Retina (tissue), 1 donor: ENCODE data around the gene NCCRP1.
A peak's percentile ranks its signal among the peaks of the same experiment; 100 is the strongest.
"Not testable (repeated sequence)": the region's sequence is repeated elsewhere in the genome, so short reads cannot be mapped to it uniquely, and the experiment has no call there.

Source experiments
- DNase-seq: peaks from one replicate; pipeline ENCODE4 v3.0.0-alpha.2; 2016

NCCRP1 gene

GRCh38 chr19:39211731-39212374 lies 15.1 kb downstream of the NCCRP1 start:
- DNase-seq = no peak

- DNase-seq = no peak
Observed at GRCh38 chr19:39212375-39212742, 15.6 kb downstream of the NCCRP1 start.

DNA sequence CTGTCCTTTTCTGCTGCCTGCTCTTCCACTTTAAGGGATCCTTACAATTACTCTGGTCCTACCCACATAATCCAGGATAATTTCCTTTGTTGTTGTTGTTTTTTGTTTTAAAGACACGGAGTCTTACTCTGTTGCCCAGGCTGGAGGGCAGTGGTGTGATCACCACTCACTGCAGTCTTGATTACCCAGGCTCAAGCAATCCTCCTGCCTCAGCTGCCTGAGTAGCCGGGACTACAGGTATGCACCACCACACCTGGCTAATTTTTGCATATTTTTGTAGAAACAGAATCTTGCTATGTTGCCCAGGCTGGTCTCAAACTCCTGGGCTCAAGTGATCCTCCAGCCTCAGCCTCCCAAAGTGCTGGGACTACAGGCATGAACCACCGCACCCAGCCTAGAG lies 18.6 kb downstream of the NCCRP1 start:
- DNase-seq = not testable (repeated sequence)

- DNase-seq = no peak
Observed at GRCh38 chr19:39217094-39217493, 20.3 kb downstream of the NCCRP1 start.

- DNase-seq = no peak
Observed at GRCh38 chr19:39218230-39219007, 21.7 kb downstream of the NCCRP1 start.

- DNase-seq = not testable (repeated sequence)
Observed at GRCh38 chr19:39219108-39219507, 22.3 kb downstream of the NCCRP1 start.

- DNase-seq = no peak
Observed at GRCh38 chr19:39223703-39224279, 27.0 kb downstream of the NCCRP1 start.

- no peak for DNase-seq
Observed at GRCh38 chr19:39224910-39225309, 28.1 kb downstream of the NCCRP1 start.

DNA sequence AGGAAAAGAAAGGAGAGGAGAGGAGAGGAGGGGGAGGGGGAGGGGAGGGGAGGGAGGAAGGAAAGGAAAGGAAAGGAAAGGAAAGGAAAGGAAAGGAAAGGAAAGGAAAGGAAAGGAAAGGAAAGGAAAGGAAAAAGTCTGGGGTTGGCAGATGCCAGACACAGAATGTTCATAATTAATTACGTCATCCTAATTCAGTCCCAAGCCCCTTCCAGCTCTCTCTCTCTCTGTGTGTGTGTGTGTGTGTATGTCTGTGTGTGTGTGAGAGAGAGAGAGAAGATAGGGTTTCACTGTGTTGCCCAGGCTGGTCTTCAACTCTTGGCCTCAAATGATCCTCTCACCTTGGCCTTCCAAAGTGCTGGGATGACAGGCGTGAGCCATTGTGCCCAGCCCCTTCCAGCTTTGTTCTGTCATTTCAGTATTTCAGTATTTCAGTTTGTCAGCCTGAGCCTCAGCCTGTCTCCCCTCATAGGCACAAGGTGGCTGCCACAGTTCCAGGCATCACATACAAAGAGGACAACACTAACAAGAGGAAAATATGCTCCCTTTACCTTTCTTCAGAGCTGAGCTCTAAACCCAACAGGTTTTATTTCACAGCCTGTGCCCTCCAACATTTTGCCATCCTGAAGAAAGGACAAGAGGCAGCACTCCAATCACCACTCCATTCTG lies 33.5 kb downstream of the NCCRP1 start:
- no peak for DNase-seq

- DNase-seq = no peak
Observed at GRCh38 chr19:39232708-39233107, 35.9 kb downstream of the NCCRP1 start.

GRCh38 chr19:39236527-39236926 lies 39.8 kb downstream of the NCCRP1 start:
- DNase-seq = no peak

DNA sequence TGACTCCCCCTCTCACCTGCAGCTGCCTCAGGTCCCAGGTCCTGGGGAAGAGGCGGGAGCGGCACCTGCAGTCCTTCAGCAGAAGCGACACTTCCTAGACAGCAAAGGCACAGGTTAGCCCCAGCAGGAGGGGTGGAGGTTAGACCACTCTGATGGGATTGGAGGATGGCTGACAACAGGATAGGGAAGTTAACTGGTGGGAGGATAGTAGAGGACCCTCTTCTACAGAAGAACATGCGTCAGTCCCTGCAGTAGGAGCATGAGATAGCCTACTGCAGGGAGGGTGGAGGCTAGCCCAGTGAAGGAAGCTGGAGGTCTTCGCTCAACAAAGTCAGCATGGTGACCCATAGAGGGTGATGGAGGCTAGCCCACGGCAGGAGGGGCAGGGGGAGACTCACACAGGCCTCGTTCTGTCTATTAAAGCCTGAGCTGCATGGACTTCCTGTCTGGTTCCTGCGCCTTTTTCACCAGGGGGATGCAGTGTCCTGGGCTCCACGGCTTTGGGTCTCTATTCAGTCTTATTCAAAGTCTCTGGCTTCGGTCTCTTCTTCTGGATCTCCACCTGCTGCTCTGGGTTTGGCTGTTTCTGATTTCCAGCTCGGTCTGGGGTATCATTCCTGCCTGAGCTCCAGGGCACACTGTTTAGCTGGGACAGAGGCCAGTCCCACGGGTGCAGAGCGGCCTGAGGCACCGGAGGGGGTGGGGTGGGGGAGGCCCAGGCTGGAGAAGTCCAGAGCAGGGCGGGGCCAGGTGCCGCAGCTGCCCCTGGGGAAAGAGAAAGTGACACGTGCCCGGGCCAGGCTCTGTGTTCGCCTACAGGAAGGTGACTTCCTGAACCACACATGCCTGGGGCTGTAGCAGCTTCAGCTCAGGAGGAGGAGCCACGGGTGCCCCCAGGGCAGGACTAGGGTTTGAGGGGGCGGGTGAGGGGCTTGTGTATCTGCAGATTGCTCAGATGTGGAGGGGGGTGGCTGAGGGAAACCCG lies 40.7 kb downstream of the NCCRP1 start:
- DNase-seq = no peak

DNA sequence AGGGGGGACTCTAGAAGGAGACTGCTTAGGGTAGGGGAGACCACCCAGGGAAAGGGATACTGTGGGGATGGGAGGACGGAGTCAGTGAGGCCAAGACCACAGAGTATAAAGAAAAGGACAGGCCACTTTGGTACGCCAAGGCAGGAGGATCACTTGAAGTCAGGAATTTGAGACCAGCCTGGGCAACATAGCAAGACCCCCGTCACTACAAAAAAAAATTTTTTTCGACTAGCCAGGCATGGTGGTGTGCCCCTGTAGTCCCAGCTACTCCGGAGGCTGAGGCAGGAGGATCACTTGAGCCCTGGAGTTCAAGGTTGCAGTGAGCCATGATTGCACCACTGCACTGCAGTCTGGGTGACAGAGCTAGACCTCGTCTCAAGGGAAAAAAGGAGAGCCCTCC lies 41.4 kb downstream of the NCCRP1 start:
- DNase-seq = no peak

- DNase-seq = no peak
Observed at GRCh38 chr19:39238944-39239343, 42.2 kb downstream of the NCCRP1 start.

DNA sequence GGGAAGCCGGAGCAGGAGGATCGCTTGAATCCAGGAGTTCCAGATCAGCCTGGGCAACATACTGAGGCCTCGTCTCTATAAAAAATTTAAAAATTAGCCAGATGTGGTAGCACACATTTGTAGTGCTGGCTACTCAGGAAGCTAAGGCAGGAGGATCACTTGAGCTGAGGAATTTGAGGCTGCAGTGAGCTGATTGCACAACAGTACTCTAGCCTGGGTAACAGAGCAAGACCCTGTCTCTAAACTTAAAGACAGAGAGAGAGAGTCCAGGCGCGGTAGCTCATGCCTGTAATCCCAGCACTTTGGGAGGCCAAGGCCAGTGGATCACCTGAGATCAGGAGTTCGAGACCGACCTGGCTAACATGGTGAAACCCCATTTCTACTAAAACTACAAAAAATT lies 43.7 kb downstream of the NCCRP1 start:
- no peak for DNase-seq

- DNase-seq = not testable (repeated sequence)
Observed at GRCh38 chr19:39243741-39244140, 47.0 kb downstream of the NCCRP1 start.

GRCh38 chr19:39244410-39245100 lies 47.8 kb downstream of the NCCRP1 start, which contains the start of gene IFNL3:
Gene IFNL3 (minus strand): TSS chr19:39245006. CDS start chr19:39244967, 39 bp downstream.
- not testable (repeated sequence) for DNase-seq

DNA sequence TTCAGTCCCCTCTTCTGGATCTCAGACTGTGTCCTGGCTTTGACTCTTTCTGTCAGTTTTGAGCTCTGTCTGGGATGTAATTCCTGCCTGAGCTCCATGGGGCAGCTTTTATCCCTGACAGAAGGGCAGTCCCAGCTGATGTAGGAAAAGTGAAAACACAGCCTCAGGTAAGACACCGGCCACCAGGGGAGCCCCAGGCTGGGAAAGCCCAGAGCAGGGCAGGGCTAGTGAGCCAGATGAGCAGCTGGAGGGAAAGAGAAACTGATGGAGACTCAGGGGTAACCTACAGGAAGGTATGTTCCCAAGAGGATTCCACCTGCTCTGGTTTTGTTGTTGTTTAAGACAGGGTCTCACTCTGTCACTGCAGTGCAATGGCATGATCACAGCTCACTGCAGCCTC lies 48.4 kb downstream of the NCCRP1 start:
- DNase-seq = not testable (repeated sequence)

DNA sequence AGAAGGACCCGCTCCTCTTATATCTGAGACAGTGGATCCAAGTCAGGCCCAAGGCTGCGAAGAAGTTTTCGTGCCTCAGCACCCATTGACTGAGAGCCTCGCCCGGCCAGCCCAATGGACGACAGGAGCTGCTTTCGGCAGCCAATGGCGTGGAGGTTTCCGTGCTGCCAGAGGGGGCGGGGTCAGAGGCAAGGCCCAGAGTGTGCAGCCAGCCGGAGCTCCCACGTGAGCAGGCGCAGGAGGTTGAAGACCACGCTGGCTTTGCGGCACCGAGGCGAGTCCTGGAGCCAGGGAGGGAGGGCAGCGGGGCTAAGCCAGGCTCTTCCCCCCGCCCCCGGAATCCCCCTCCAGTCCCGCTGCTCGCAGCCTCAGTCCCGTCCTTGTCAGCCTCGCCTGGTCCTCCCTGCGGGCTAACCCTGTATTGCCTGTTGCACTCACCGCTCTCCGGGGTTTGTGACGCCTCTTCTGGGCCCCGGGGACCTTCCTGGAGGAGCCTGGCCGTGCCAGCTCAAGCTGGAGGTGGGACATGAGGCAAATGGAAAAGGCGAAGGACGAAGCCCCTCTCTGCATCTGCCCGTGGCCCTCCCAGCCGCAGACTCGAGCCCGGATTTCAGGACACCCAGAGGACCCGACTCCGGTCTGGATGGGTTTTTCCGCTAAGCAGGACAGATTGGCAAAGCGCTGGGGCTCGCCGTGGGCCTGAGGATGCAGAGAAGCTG lies 50.3 kb downstream of the NCCRP1 start:
- peak; percentile 61 for DNase-seq

DNA sequence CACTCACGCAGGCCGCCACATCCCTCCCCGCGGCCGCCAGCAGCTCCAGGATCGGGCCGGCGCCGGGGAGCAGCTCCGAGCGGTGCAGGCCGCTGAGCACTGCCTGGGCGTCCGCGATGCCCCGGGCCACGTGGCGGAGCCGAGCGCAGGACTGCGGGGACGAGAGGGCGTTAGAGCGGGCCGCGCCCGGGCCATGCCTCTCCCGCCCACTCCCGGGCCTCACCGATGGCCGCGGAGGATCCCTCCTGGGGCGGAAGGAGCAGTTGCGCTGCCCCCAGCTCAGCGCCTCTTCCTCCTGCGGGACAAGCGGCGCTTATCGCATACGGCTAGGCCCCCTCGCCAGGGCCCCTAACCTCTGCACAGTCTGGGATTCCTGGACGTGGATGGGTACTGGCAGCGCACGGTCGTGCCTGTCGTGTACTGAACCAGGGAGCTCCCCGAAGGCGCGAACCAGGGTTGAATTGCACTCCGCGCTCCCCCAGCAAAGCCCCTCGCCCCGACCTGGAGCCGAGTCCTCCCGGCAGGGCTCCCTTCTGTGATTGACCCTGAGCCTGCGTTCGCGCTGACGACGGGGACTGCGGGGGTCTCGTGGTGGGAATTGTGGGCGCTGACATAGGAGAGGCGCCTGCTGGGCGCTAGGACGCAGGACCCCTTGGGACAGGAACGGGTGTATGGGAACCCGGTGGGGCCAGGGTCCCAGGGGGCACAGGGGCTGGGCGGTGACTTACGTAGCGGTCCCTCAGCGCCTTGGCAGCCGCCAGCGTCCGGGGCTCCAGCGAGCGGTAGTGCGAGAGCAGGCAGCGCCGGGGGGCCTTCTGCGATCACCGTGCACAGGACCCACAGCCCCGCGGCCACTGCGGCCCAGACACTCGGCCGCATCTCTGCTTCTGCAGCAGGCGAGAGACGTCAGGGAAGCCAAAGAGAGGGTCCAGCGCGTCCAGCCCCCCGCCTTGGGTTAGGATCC lies 51.2 kb downstream of the NCCRP1 start:
- DNase-seq = peak; percentile 72
